ENCODE measurements around the gene RTL5. TPM values are rescaled to one million over a fixed set of nuclear protein-coding genes. Genes with fewer than 3 reads are reported as not detected.
"Not testable (repeated sequence)": the region's sequence is repeated elsewhere in the genome, so short reads cannot be mapped to it uniquely, and the experiment has no call there.

RTL5 gene
- total RNA-seq, result 1 to 10 TPM; 2.4 to 3.0 TPM

DNA sequence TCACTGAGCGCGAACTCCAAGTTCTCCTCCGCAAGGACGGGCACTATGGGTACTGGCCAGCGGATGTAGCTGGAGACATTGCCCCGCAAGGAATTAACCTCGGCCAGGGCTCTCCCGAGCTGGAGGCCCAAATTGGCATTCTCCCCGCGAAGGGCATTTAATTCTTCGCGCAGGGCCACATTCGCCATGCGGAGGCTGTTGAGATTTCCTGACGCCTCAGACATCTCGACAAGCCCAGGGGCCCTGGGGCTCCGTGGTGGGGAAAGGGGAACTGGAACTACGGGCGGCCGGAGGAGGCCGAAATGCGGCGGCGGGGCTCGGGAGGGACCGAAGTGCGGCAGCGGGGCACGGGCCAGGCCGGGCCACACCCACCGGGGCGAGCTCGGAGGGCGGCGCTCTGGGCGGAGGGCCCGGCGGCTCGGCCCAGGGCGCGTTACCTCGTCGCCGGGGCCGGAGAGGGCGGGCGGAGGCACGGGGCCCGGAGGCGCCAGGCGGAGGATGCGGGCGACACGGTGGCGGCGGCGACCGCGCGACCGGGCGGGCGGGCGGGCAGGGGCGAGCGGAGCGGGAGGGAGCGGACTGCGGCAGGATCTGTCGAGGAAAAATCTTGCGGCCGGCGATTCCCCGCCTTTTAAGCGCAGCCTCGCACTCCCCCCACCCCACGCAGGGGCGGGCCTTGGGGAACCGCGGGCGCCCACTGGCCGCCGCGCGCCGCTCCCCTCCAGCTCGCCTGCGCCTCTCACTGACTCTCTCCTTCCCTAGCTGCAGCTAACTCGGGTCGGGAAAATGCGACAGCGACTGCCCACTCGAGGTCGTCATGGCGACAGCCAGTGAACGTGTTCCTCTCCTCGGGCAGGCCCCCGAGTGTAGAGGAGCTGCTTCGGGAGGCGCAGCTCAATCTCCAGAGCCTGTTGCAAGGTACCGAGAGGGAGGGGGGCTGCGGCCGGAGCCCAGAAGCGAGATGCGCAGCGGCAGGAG, at the start of gene RTL5:
Gene RTL5 (minus strand): TSS at position 599 of the 978 bp plus-strand sequence.
- DNase-seq (no peak), ATAC-seq (ENCODE audit: low read depth) (peak; percentile 66)
- Mint-ChIP-seq H3K4me1 (peaks cover 1% of the 10 kb centered on the region), H3K27ac (no peak within 1 kb of the TSS), H3K9me3 (no peaks in the 10 kb centered on the region), H3K4me3 (peak within 1 kb of the TSS; percentile 73), H3K36me3 (no peaks in the 10 kb centered on the region), H3K27me3 (peaks cover 58% of the 10 kb centered on the region)
- POLR2A ChIA-PET, result no interaction called here

DNA sequence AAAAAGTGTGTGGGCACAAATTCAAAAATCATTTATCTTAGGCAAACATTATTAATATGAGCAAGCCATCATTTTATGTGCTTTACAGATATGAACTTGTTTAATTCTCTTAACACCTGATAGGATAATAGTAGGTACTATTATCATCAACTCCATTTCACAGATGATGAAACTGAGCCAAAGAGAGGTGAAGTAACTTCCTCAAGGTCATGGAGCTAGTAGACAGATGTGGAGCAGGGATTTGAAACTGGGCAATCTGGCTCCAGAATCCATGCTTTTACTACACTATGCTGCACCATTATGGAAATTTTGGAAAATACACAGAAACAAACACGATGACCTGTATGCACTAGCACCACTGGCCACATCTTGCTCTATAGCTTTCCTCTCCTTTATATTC, 48.8 kb upstream of the RTL5 start:
- DNase-seq (no peak), ATAC-seq (ENCODE audit: low read depth) (no peak)
- Mint-ChIP-seq H3K4me1 (peaks cover 9% of the 10 kb centered on the region), H3K36me3 (peaks cover 4% of the 10 kb centered on the region), H3K27me3 (no peaks in the 10 kb centered on the region), H3K27ac (no peak overlapping the region), H3K4me3 (no peak overlapping the region), H3K9me3 (no peaks in the 10 kb centered on the region)
- POLR2A ChIA-PET, result interaction anchor here (1.4 to 2.4 kb wide), 5 partner anchors 11 to 987 kb away, joined by 3 to 13 read pairs (median 8); partner anchors contain the start of genes ERCC6L and RPS4X

DNA sequence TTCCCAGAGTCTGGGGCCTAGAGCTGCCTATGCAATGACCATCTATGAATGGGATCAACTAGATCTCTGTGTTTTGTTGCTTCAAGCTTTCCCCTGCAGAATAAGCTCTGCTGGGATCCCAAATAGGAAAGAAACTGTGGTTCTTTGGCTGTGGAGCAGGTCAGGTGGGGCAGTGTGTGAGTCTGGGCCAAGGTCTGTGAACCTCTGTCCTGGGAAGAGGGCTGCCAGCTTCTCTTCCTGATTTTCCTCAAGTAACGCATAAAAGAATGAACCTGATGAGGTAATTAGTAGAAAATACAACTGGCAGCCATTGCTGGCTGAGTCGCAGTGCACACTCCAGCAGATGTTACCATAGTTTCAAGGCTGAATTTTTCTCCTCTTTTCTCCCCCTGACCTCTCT, 45.3 kb upstream of the RTL5 start:
- H3K27ac Mint-ChIP-seq, result no peak overlapping the region
- no peaks in the 10 kb centered on the region for H3K36me3 Mint-ChIP-seq
- DNase-seq (no peak), ATAC-seq (ENCODE audit: low read depth) (no peak)
- H3K27me3 Mint-ChIP-seq, result no peaks in the 10 kb centered on the region
- no peaks in the 10 kb centered on the region for H3K9me3 Mint-ChIP-seq
- no peak overlapping the region for H3K4me3 Mint-ChIP-seq
- peaks cover 4% of the 10 kb centered on the region for H3K4me1 Mint-ChIP-seq
- POLR2A ChIA-PET, result no interaction called here

DNA sequence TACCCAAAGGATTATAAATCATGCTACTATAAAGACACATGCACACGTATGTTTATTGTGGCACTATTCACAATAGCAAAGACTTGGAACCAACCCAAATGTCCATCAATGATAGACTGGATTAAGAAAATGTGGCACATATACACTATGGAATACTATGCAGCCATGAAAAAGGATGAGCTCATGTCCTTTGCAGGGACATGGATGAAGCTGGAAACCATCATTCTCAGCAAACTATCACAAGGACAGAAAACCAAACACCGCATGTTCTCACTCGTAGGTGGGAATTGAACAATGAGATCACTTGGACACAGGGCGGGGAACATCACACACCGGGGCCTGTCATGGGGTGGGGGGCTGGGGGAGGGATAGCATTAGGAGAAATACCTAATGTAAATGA, 44.6 kb upstream of the RTL5 start:
- H3K9me3 Mint-ChIP-seq; POLR2A ChIA-PET; ATAC-seq (ENCODE audit: low read depth); H3K4me3 Mint-ChIP-seq; H3K27ac Mint-ChIP-seq; DNase-seq; H3K4me1 Mint-ChIP-seq; H3K36me3 Mint-ChIP-seq; H3K27me3 Mint-ChIP-seq: not testable (repeated sequence)

DNA sequence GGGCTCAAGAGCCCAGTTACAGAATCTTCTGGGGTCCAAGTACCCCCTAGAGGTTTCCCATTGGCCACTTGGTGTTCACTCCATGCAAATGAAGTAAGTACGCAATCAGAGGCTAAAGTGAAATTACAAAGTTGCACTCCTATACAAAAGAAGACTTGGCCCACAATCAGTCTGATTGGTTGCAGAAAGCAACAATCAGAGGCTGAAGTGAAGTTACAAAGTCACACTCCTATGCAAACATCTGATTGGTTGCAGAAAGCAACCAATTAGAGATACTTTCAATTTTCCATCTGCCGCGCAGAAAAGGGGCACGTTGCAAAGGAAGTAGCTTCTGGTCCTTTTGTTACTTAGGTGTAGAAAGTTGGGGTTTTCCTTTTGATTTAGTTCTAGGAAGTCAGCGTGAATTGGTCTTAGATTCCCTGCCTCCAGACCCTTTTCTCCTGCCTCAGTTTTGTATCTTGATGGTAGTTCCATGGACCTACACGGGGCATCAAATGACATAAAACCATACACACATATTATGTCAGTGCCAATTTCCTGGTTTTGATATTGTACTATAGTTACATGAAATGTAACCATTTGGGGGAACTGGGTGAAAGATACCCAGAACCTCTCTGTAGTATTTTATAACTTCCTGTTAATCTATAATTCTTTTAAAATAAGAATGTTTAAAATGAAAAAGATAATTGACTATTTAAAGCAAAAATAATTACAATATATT, 37.5 kb upstream of the RTL5 start:
- DNase-seq (no peak), ATAC-seq (ENCODE audit: low read depth) (peak; percentile 91)
- POLR2A ChIA-PET, result interaction anchor here (1.6 kb wide), 1 partner anchor 12 kb away, joined by 8 read pairs; the partner anchor contains the start of gene PIN4
- Mint-ChIP-seq H3K36me3 (no peaks in the 10 kb centered on the region), H3K4me3 (peak overlapping the region; percentile 78), H3K9me3 (no peaks in the 10 kb centered on the region), H3K27me3 (peaks cover 2% of the 10 kb centered on the region), H3K27ac (peak overlapping the region; percentile 93), H3K4me1 (peaks cover 2% of the 10 kb centered on the region)

DNA sequence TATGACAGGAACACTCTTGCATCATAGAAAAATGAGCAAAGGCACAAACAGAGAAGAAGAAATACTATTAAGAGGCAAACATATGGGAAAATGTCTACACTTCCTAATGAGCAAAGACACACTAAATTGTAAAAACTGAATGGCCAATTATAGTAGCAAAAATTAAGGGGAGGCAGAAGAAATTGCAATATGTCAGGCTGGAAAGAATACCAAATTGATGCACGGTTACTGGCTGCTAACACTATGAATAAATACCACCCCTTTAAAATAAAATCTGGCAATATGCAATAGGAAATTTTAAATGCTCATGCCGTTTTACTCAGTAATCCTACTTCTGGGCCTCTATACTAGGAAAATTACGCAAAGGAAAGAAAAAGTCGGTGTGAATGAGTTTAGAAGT, 33.8 kb upstream of the RTL5 start:
- Mint-ChIP-seq H3K4me3 (no peak overlapping the region), H3K9me3 (no peaks in the 10 kb centered on the region), H3K4me1 (peaks cover 2% of the 10 kb centered on the region), H3K27me3 (peaks cover 2% of the 10 kb centered on the region), H3K27ac (no peak overlapping the region), H3K36me3 (no peaks in the 10 kb centered on the region)
- POLR2A ChIA-PET, result no interaction called here
- DNase-seq (no peak), ATAC-seq (ENCODE audit: low read depth) (no peak)

DNA sequence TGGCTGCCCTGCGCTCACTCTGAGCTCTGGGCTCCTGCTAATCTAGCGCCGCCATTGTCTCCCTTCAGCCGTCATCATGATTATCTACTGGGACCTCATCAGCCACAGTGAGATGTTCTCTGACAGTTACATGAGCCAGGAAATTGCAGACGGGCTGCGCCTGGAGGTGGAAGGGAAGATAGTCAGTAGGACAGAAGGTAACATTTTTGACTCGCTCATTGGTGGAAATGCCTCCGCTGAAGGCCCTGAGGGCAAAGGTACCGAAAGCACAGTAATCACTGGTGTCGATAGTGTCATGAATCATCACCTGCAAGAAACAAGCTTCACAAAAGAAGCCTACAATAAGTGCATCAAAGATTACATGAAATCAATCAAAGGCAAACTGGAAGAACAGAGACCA, 28.1 kb upstream of the RTL5 start:
- Mint-ChIP-seq H3K27ac (no peak overlapping the region), H3K4me1 (no peaks in the 10 kb centered on the region), H3K27me3 (peaks cover 6% of the 10 kb centered on the region), H3K4me3 (no peak overlapping the region), H3K36me3 (no peaks in the 10 kb centered on the region), H3K9me3 (no peaks in the 10 kb centered on the region)
- no peak for ATAC-seq (ENCODE audit: low read depth)
- DNase-seq, result no peak
- POLR2A ChIA-PET, result no interaction called here

DNA sequence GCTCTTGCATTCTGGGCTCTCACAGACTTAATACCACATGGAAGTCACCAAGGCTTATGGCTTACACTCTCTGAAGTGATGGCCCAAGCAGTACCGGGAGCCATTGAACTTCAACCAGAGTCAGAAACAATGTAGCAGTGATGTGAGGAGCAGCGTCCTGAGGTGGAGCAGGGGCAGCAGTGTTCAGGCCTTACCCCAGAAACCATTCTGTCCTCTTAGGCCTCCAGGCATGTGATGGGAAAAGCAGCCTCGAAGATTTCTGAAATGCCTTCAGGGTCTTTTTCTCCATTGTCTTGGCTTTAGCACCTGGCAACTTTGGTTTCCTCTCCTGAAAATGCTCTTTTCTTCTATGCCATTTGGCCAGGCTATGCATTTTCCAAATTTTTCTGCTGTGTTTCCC, 27.1 kb upstream of the RTL5 start:
- POLR2A ChIA-PET, result no interaction called here
- no peaks in the 10 kb centered on the region for H3K36me3 Mint-ChIP-seq
- H3K9me3 Mint-ChIP-seq, result no peaks in the 10 kb centered on the region
- H3K4me1 Mint-ChIP-seq, result no peaks in the 10 kb centered on the region
- DNase-seq (no peak), ATAC-seq (ENCODE audit: low read depth) (no peak)
- no peak overlapping the region for H3K4me3 Mint-ChIP-seq
- H3K27ac Mint-ChIP-seq, result no peak overlapping the region
- H3K27me3 Mint-ChIP-seq, result peaks cover 4% of the 10 kb centered on the region

DNA sequence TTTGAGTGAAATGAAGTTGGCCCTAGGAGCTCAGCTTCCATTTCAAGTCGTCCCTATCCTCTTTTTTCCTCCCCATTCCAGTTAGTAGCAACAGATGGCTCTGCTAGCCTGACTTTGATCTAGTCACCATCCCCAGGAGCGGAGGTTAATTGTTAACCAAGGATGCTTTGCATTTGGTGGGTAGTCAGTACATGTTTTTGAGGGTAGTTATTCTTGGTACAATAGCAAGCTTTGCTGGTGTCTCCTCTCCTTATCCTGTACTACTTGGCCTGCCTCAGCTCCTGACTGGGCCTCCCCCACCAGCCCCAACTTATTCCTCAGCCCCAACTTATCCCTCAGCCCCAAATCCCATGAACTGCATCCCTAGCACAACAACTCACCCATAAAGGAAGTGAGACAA, 14.8 kb upstream of the RTL5 start:
- Mint-ChIP-seq H3K4me3 (no peak overlapping the region), H3K9me3 (no peaks in the 10 kb centered on the region), H3K27me3 (peaks cover 6% of the 10 kb centered on the region), H3K4me1 (peaks cover 13% of the 10 kb centered on the region), H3K36me3 (no peaks in the 10 kb centered on the region), H3K27ac (no peak overlapping the region)
- ATAC-seq (ENCODE audit: low read depth), result no peak
- DNase-seq, result no peak
- POLR2A ChIA-PET, result no interaction called here

DNA sequence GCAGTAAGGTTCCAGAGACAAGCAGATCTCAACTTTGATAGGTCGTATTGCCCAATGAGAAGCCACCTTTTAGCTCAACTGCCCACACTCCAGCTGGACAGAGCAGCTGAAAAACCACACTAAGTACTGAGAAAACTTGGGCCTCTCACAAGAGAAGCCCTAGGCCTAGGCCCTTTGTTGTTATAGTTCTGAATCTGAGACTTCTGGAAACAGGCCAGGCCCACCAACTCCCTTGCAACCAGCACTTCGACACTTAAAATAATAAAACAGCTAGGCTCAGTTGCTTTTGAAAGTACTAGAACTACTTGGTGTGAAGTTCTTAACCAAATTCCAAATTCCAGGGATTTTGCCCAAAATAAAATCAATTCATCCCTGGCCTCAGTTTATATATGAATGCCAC, 13.5 kb upstream of the RTL5 start:
- Mint-ChIP-seq H3K9me3 (no peaks in the 10 kb centered on the region), H3K36me3 (peaks cover 2% of the 10 kb centered on the region), H3K4me1 (peaks cover 17% of the 10 kb centered on the region), H3K4me3 (no peak overlapping the region), H3K27ac (no peak overlapping the region), H3K27me3 (peaks cover 6% of the 10 kb centered on the region)
- DNase-seq (no peak), ATAC-seq (ENCODE audit: low read depth) (no peak)
- POLR2A ChIA-PET, result interaction anchor here (0.6 kb wide), 1 partner anchor 127 kb away, joined by 4 read pairs; no protein-coding TSS in a partner anchor

DNA sequence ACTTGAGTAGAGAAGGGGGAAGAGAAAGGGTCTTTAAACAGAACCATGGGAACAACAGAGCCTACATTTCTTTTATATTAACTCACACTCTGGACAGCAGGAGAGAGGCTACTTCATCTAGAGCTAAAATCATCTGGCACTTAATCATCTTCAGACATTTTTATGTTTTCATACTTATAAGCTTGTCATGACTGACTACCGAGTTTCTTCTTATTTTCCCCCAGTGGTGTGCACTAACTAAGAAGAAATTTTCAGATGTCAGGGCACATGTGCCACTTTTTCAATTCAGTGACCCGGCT, 11.8 kb upstream of the RTL5 start:
- peaks cover 6% of the 10 kb centered on the region for H3K27me3 Mint-ChIP-seq
- DNase-seq, result no peak
- POLR2A ChIA-PET, result no interaction called here
- peaks cover 2% of the 10 kb centered on the region for H3K36me3 Mint-ChIP-seq
- no peak overlapping the region for H3K4me3 Mint-ChIP-seq
- H3K9me3 Mint-ChIP-seq, result no peaks in the 10 kb centered on the region
- peaks cover 17% of the 10 kb centered on the region for H3K4me1 Mint-ChIP-seq
- H3K27ac Mint-ChIP-seq, result no peak overlapping the region
- ATAC-seq (ENCODE audit: low read depth), result no peak

DNA sequence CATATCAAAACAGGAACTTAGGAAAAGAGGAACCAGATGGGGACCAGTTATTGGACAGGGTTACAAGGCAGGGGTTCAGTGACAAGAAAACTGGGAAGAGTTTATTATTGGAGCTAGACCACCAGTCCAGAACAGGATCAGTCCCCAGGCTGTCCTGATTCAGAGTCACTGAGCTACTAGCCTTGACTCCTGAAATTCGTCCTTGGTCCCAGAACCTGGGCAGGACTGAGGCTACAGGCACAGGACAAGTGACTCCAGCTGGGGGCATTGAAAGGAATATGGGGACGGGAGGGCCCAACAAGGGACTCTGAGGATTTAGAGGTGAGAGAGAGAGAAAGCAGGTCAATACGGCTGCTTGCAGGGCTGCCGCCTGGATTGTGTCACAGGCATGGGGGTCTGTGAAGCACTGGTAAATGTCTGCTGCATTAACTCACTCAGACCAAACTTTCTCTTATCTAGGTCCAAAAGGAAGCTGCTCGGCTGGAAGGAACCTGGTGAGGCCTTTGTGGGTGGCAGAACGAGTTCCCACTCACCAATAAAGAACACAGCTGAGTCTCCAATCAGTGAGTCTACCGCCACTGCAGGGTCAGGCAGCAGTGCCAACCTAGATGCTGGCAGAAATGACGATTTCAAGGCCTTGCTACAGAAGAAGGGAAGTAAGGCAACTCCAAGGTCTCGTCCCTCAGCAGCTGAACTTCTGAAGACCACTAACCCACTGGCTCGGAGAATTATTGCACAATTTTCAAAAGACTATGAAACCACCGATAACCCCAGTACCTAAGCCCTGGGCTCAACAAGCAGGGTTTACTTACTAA, 11.3 kb upstream of the RTL5 start:
- H3K4me1 Mint-ChIP-seq, result peaks cover 17% of the 10 kb centered on the region
- H3K27me3 Mint-ChIP-seq, result peaks cover 6% of the 10 kb centered on the region
- H3K36me3 Mint-ChIP-seq, result peaks cover 2% of the 10 kb centered on the region
- H3K27ac Mint-ChIP-seq, result no peak overlapping the region
- H3K9me3 Mint-ChIP-seq, result no peaks in the 10 kb centered on the region
- ATAC-seq (ENCODE audit: low read depth), result no peak
- no peak overlapping the region for H3K4me3 Mint-ChIP-seq
- POLR2A ChIA-PET, result no interaction called here
- no peak for DNase-seq

DNA sequence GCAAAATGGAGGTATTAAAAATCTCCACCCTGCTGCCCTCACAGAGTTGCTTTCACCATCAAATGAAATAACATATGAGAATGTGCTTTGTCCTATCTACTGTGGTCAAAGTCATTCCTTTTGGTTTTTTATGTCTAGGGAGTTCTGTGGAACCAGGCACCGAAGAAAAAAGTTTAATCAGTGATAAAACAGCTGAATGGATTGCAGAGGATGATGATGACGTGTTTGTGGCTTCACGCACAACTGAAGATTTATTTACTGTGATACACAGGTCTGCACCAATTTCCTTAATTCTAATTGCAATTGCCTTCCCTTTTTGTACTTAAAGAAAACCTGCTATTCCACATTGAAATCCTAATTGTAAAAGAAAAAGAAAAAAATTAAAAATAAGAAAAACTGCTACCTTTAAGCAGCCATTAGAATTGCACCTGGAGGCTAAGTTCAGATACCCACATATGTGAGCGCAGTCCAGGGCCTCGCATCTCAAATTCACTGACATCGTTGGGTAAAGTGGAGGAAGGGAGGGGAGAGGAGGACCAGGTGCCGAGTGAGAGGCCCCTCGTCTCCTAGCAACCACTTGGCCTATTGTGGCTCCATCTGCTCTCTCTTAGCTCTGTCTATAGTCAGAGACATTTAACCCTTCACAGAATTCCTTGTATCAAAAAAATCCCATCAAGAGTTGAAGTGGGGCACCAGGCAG, 10.5 kb upstream of the RTL5 start:
- ATAC-seq (ENCODE audit: low read depth) (no peak), DNase-seq (no peak)
- Mint-ChIP-seq H3K27ac (no peak overlapping the region), H3K4me3 (no peak overlapping the region), H3K9me3 (no peaks in the 10 kb centered on the region), H3K4me1 (peaks cover 17% of the 10 kb centered on the region), H3K27me3 (peaks cover 6% of the 10 kb centered on the region), H3K36me3 (peaks cover 2% of the 10 kb centered on the region)
- POLR2A ChIA-PET, result no interaction called here

Measured in activated naive CD8-positive, alpha-beta T cell treated with anti-CD3 and anti-CD28 coated beads, Interleukin-2, amount 10 ng/mL, durations not matched to agents 7 days and 5 days (primary cell).